ENCODE measurements around the gene RASGRP1. TPM values are rescaled to one million over a fixed set of nuclear protein-coding genes. Genes with fewer than 3 reads are reported as not detected.

The RASGRP1 gene
- total RNA-seq, 1 experiment from 2014 or later = 1.6 TPM

- H3K27ac ChIP-seq (ENCODE audit: low read depth, low read length) = no peak overlapping the region
- no peak overlapping the region for H3K4me3 ChIP-seq (replicated peaks in 1 of 2; ENCODE audit: low read depth in 1 of 2, low read length in 2 of 2)
- H3K4me1 ChIP-seq (ENCODE audit: control insufficient read depth in 1 of 2, insufficient read depth in 2 of 2, low read length in 2 of 2) = no peaks in the 10 kb centered on the region
- ChIA-PET RAD21 (ENCODE audit: low non-redundant PET in 1 of 2, low total read pairs in 2 of 2, uncharacterized antibody in 2 of 2, unreplicated experiment in 2 of 2) (no interaction called here), CTCF (interaction anchor here (1.3 to 2.0 kb wide), 2 partner anchors 37 to 213 kb away, joined by 4 to 6 read pairs; no protein-coding TSS in a partner anchor), POLR2A (no interaction called here)
- H3K36me3 ChIP-seq (ENCODE audit: control insufficient read depth in 1 of 2, insufficient read depth in 2 of 2, low read length in 2 of 2) = peaks cover 21 to 33% of the 10 kb centered on the region in 2 experiments
- H2AFZ ChIP-seq (ENCODE audit: low read depth, low read length, poor library complexity, severe bottlenecking) = no peak overlapping the region
- no peaks in the 10 kb centered on the region for H3K27me3 ChIP-seq (ENCODE audit: insufficient read depth, low read length)
- no peaks in the 10 kb centered on the region for H4K20me1 ChIP-seq (ENCODE audit: insufficient read depth)
- DNase-seq (ENCODE audit: low read depth, low spot score) (no peak), ATAC-seq (no peak)
- no peaks in the 10 kb centered on the region for H3K9me3 ChIP-seq (ENCODE audit: control insufficient read depth in 1 of 2, insufficient read depth in 1 of 2, low read depth in 1 of 2, low read length in 2 of 2)
- H3K4me2 ChIP-seq (ENCODE audit: low read length) = no peak overlapping the region
- no peaks in the 10 kb centered on the region; the same call in 1 of the 2 replicates for H3K79me2 ChIP-seq (ENCODE audit: insufficient read depth, low read length)
- BruUV-seq (replicated peaks) = no TSS peak
- TF ChIP-seq JUND (IDR thresholded peaks at IDR 0.05) = no peak
- intact Hi-C loops (cut with micrococcal nuclease) = no loop called here
- H3K9ac ChIP-seq (ENCODE audit: low read length) = no peak overlapping the region
- H3K9me2 ChIP-seq (ENCODE audit: insufficient read depth) = no peaks in the 10 kb centered on the region
These were observed 87.0 kb downstream of the RASGRP1 start for GRCh38 chr15:38477637-38478036.

DNA sequence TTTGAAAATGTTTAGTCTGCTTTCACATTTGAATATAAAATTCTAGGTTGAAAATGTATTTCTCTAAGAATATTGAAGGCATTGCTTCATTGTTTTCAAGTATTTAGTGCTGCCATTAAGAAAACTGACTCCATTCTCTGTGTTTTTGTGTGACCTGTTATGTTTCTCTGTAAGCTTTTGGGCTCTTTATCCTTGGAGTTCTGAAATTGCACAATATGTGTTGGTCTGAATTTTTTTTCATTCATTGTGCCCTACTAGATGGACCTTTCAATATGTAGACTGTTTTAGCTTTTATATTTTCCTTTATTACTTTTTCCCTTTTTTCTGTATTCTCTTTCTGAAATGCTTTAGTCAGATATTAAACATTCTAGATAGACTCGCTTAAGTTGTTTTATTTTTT, 88.5 kb downstream of the RASGRP1 start:
- H3K4me3 ChIP-seq (replicated peaks in 1 of 2; ENCODE audit: low read depth in 1 of 2, low read length in 2 of 2) = no peak overlapping the region
- no TSS peak for BruUV-seq (replicated peaks)
- no peak overlapping the region for H3K4me2 ChIP-seq (ENCODE audit: low read length)
- peaks cover 15 to 32% of the 10 kb centered on the region in 2 experiments; a peak in 3 of 4 replicates for H3K36me3 ChIP-seq (ENCODE audit: control insufficient read depth in 1 of 2, insufficient read depth in 2 of 2, low read length in 2 of 2)
- ATAC-seq (no peak), DNase-seq (ENCODE audit: low read depth, low spot score) (no peak)
- no peaks in the 10 kb centered on the region for H4K20me1 ChIP-seq (ENCODE audit: insufficient read depth)
- H3K27me3 ChIP-seq (ENCODE audit: insufficient read depth, low read length) = no peaks in the 10 kb centered on the region
- no peaks in the 10 kb centered on the region for H3K4me1 ChIP-seq (ENCODE audit: control insufficient read depth in 1 of 2, insufficient read depth in 2 of 2, low read length in 2 of 2)
- H3K9me2 ChIP-seq (ENCODE audit: insufficient read depth) = no peaks in the 10 kb centered on the region
- peaks cover 6% of the 10 kb centered on the region; the same call in 1 of the 2 replicates for H3K79me2 ChIP-seq (ENCODE audit: insufficient read depth, low read length)
- no peak overlapping the region for H2AFZ ChIP-seq (ENCODE audit: low read depth, low read length, poor library complexity, severe bottlenecking)
- ChIA-PET POLR2A (no interaction called here), CTCF (no interaction called here), RAD21 (ENCODE audit: low non-redundant PET in 1 of 2, low total read pairs in 2 of 2, uncharacterized antibody in 2 of 2, unreplicated experiment in 2 of 2) (no interaction called here)
- intact Hi-C loops (cut with micrococcal nuclease) = no loop called here
- no peak overlapping the region for H3K9ac ChIP-seq (ENCODE audit: low read length)
- H3K9me3 ChIP-seq (ENCODE audit: control insufficient read depth in 1 of 2, insufficient read depth in 1 of 2, low read depth in 1 of 2, low read length in 2 of 2) = no peaks in the 10 kb centered on the region
- H3K27ac ChIP-seq (ENCODE audit: low read depth, low read length) = no peak overlapping the region
- no peak for TF ChIP-seq SIN3A (IDR thresholded peaks at IDR 0.05; ENCODE audit: low read depth)
- TF ChIP-seq EZH2 (IDR thresholded peaks at IDR 0.05) = no peak
- TF ChIP-seq, protein P1, sequence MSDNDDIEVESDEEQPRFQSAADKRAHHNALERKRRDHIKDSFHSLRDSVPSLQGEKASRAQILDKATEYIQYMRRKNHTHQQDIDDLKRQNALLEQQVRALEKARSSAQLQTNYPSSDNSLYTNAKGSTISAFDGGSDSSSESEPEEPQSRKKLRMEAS (IDR thresholded peaks at IDR 0.05) = no peak
- no peak for TF ChIP-seq JUND (IDR thresholded peaks at IDR 0.05)
- TF ChIP-seq POLR2AphosphoS5 (IDR thresholded peaks at IDR 0.05; ENCODE audit: low read depth, low read length) = no peak
- TF ChIP-seq, protein P2, sequence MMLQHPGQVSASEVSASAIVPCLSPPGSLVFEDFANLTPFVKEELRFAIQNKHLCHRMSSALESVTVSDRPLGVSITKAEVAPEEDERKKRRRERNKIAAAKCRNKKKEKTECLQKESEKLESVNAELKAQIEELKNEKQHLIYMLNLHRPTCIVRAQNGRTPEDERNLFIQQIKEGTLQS (IDR thresholded peaks at IDR 0.05) = no peak
- no peak for TF ChIP-seq YY1 (IDR thresholded peaks at IDR 0.05; ENCODE audit: extremely low read depth, insufficient replicate concordance, low read depth, low read length)

Data from HCT116 (cell line).